Measurements from ENCODE around the gene PSMF1. TPM values are rescaled to one million over a fixed set of nuclear protein-coding genes. Genes with fewer than 3 reads are reported as not detected.

The PSMF1 gene
- total and polyA plus RNA-seq, 12 donors = 24.8 to 363 (median 122) TPM

DNA sequence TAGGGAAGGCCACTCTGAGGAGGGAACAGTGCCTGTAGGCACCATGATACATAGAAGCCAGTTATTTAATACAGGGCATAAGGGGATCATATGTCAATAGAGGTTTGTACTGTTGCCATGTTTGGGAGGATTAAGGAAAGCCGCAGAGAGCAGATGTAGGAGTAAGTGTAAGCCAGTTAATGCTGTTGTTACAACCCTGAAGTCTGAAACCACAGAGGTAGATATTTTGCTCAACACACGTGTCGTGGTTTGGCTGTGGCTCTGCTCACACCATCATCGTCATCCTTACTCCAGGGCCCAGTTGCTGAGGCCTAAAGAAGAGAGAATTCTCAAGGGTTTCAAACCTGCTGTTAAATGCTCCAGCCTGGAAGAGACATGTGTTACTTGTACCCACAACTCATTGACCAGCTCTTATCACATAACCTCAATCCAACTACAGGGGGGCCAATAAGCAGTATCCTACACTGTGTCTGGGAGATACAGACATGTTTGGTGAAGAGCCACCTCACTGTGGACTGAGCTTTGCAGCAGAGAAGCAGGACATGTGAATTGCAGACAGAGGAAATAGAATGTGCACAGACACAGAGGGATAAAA lies 31.0 kb upstream of the PSMF1 start:
- WGBS, 4 donors = 77 to 90% (median 80%) methylated on average over 4 of the region's 4 CpGs
- Histone ChIP-seq H3K27me3 (no peaks in the 10 kb centered on the region), H3K4me3 (no peak overlapping the region), H3K4me1 (replicated peaks in 1 of 2) (no peaks in the 10 kb centered on the region), H3K9me3 (replicated peaks in 1 of 3) (no peaks in the 10 kb centered on the region), H3K27ac (no peak overlapping the region), H3K36me3 (replicated peaks in 1 of 2) (no peaks in the 10 kb centered on the region)
- no peak for TF ChIP-seq POLR2A (IDR thresholded peaks at IDR 0.05)
- TF ChIP-seq, protein P1, sequence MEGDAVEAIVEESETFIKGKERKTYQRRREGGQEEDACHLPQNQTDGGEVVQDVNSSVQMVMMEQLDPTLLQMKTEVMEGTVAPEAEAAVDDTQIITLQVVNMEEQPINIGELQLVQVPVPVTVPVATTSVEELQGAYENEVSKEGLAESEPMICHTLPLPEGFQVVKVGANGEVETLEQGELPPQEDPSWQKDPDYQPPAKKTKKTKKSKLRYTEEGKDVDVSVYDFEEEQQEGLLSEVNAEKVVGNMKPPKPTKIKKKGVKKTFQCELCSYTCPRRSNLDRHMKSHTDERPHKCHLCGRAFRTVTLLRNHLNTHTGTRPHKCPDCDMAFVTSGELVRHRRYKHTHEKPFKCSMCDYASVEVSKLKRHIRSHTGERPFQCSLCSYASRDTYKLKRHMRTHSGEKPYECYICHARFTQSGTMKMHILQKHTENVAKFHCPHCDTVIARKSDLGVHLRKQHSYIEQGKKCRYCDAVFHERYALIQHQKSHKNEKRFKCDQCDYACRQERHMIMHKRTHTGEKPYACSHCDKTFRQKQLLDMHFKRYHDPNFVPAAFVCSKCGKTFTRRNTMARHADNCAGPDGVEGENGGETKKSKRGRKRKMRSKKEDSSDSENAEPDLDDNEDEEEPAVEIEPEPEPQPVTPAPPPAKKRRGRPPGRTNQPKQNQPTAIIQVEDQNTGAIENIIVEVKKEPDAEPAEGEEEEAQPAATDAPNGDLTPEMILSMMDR (IDR thresholded peaks at IDR 0.05) = no peak
- intact Hi-C loops (cut with DNase I) = no loop called here
- no peak for DNase-seq

DNA sequence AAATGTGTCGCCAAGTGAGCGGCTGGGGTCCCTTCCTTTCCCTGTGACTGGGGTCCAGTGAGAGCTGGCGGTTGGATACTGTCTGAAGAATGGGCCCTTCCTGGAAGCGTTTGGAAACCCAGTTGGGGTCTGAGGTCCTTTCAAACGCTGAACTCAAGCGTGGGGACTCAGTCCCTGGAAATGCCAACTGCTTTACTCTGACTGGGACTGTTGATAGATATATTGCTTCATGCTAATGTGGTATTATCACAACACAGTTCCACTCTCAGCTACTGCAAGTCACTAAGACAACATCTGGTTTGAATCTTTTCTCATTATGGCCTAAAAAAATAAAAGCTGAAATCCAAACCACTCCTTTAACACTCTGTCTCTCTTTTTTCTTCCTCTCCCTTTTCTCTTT lies 23.7 kb upstream of the PSMF1 start:
- Histone ChIP-seq H3K9me3 (replicated peaks in 1 of 3) (no peaks in the 10 kb centered on the region), H3K36me3 (replicated peaks in 1 of 2) (no peaks in the 10 kb centered on the region), H3K4me1 (replicated peaks in 1 of 2) (no peaks in the 10 kb centered on the region), H3K27ac (no peak overlapping the region), H3K27me3 (no peaks in the 10 kb centered on the region), H3K4me3 (no peak overlapping the region)
- 66 to 79% (median 75%) methylated on average over 5 to 6 of the region's 6 CpGs for WGBS, 4 donors
- no peak for DNase-seq
- TF ChIP-seq, protein P1 (IDR thresholded peaks at IDR 0.05) = no peak
- TF ChIP-seq POLR2A (IDR thresholded peaks at IDR 0.05) = no peak
- intact Hi-C loops (cut with DNase I) = no loop called here

- no peak for TF ChIP-seq POLR2A (IDR thresholded peaks at IDR 0.05)
- TF ChIP-seq, protein P1 (IDR thresholded peaks at IDR 0.05) = no peak
- Histone ChIP-seq H3K4me3 (no peak overlapping the region), H3K27me3 (no peaks in the 10 kb centered on the region), H3K27ac (no peak overlapping the region), H3K4me1 (replicated peaks in 1 of 2) (no peaks in the 10 kb centered on the region), H3K36me3 (replicated peaks in 1 of 2) (no peaks in the 10 kb centered on the region), H3K9me3 (replicated peaks in 1 of 3) (peaks cover 0 to 5% (median 0%) of the 10 kb centered on the region in 3 donors)
- DNase-seq = no peak
- intact Hi-C loops (cut with DNase I) = loop anchor here in 1 of 2 donors (10.0 kb wide), 1 partner anchor 113 kb away; no protein-coding TSS in a partner anchor
Measured at GRCh38 chr20:1101533-1101932, 16.9 kb upstream of the PSMF1 start.

DNA sequence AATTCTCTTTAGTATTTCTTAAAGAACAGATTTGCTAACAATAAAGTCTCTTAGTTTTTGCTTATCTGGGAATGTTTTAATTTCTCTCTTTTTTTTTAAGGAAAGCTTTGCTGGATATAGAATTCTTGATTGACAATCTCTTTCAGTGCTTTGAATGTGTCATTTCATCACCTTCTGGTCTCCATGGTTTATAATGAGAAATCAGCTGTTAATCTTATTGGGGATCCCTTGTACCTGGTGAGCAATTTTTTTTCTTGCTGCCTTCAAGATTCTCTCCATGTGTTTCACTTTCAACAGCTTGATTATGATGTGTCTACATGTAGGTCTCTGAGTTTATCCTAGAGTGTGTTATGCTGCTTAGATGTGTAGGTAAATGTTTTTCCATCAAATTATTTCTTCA lies 16.4 kb upstream of the PSMF1 start:
- TF ChIP-seq POLR2A (IDR thresholded peaks at IDR 0.05) = no peak
- TF ChIP-seq, protein P1 (IDR thresholded peaks at IDR 0.05) = no peak
- Histone ChIP-seq H3K36me3 (replicated peaks in 1 of 2) (no peaks in the 10 kb centered on the region), H3K27me3 (no peaks in the 10 kb centered on the region), H3K27ac (no peak overlapping the region), H3K4me1 (replicated peaks in 1 of 2) (no peaks in the 10 kb centered on the region), H3K9me3 (replicated peaks in 1 of 3) (peaks cover 0 to 5% (median 0%) of the 10 kb centered on the region in 3 donors), H3K4me3 (no peak overlapping the region)
- DNase-seq = no peak
- intact Hi-C loops (cut with DNase I) = loop anchor here in 1 of 2 donors (10.0 kb wide), 1 partner anchor 113 kb away; no protein-coding TSS in a partner anchor
